ENCODE measurements around the gene CCR5.
"Not testable (repeated sequence)": the region's sequence is repeated elsewhere in the genome, so short reads cannot be mapped to it uniquely, and the experiment has no call there.

The CCR5 gene

GRCh38 chr3:46388847-46389246 lies 18.1 kb downstream of the CCR5 start:
- not testable (repeated sequence) for FAIRE-seq

GRCh38 chr3:46389306-46389705 lies 18.6 kb downstream of the CCR5 start:
- FAIRE-seq, result no peak

- FAIRE-seq, result not testable (repeated sequence)
These were observed 20.8 kb downstream of the CCR5 start for GRCh38 chr3:46391526-46391925.

GRCh38 chr3:46393011-46393410 lies 22.3 kb downstream of the CCR5 start:
- FAIRE-seq, result no peak

GRCh38 chr3:46393554-46394434 lies 23.0 kb downstream of the CCR5 start:
- FAIRE-seq, result no peak

GRCh38 chr3:46395210-46395661 lies 24.5 kb downstream of the CCR5 start:
- FAIRE-seq, result no peak

- no peak for FAIRE-seq
These were observed 25.2 kb downstream of the CCR5 start for GRCh38 chr3:46395766-46396530.

- no peak for FAIRE-seq
These were observed 26.4 kb downstream of the CCR5 start for GRCh38 chr3:46397111-46397510.

GRCh38 chr3:46398186-46398955 lies 27.6 kb downstream of the CCR5 start:
- FAIRE-seq, result no peak

- FAIRE-seq, result no peak
These were observed 28.4 kb downstream of the CCR5 start for GRCh38 chr3:46399098-46399497.

GRCh38 chr3:46399557-46399956 lies 28.8 kb downstream of the CCR5 start:
- FAIRE-seq, result no peak

- FAIRE-seq, result no peak
These were observed 29.4 kb downstream of the CCR5 start for GRCh38 chr3:46400000-46400734.

- FAIRE-seq, result no peak
These were observed 30.1 kb downstream of the CCR5 start for GRCh38 chr3:46400846-46401245.

GRCh38 chr3:46401579-46401978 lies 30.8 kb downstream of the CCR5 start:
- FAIRE-seq, result no peak

GRCh38 chr3:46402902-46403301 lies 32.2 kb downstream of the CCR5 start:
- not testable (repeated sequence) for FAIRE-seq

GRCh38 chr3:46405301-46406019 lies 34.7 kb downstream of the CCR5 start:
- no peak for FAIRE-seq

- FAIRE-seq, result no peak
These were observed 35.7 kb downstream of the CCR5 start for GRCh38 chr3:46406443-46406787.

GRCh38 chr3:46406788-46407611 lies 36.3 kb downstream of the CCR5 start, which contains the start of the genes CCR5AS and CCRL2:
Gene CCR5AS (minus strand): TSS chr3:46407066.
Gene CCRL2 (plus strand): TSS chr3:46407259. CDS start chr3:46408080, 821 bp downstream.
- FAIRE-seq, result no peak

GRCh38 chr3:46407970-46408369 lies 37.2 kb downstream of the CCR5 start:
- FAIRE-seq, result no peak

- no peak for FAIRE-seq
These were observed 38.1 kb downstream of the CCR5 start for GRCh38 chr3:46408853-46409252.
